Measurements from ENCODE around the gene FUT8. TPM values are rescaled to one million over a fixed set of nuclear protein-coding genes. Genes with fewer than 3 reads are reported as not detected.
"Not testable (repeated sequence)": the region's sequence is repeated elsewhere in the genome, so short reads cannot be mapped to it uniquely, and the experiment has no call there.

FUT8 gene
- total RNA-seq, 8 experiments from 2014 or later, result 26.4 to 68.1 (median 30.7) TPM

- no peak overlapping the region for H3K4me3 ChIP-seq
- 7 to 100% (median 97%) methylated on average over 1 of the region's 1 CpG; no CpG with 5 or more reads in 2 of the 10 experiments for WGBS, 10 experiments
- ATAC-seq (replicated peaks in 6 of 8), result no peak
- no peak overlapping the region for H3K27ac ChIP-seq
- H3K4me1 ChIP-seq (replicated peaks in 1 of 2), result no peaks in the 10 kb centered on the region
- in situ Hi-C loops (cut with MboI; ENCODE audit: low pct_unique_long_range_greater_than_20kb in 2 of 9, low sequenced_read_pairs in 9 of 9, unreplicated experiment in 9 of 9), result no loop called here
Observed at GRCh38 chr14:65696801-65697200, 284.3 kb downstream of the FUT8 start.

- Histone ChIP-seq H3K4me3 (no peak overlapping the region), H3K27ac (no peak overlapping the region), H3K4me1 (replicated peaks in 1 of 2) (no peaks in the 10 kb centered on the region)
- ATAC-seq (replicated peaks in 6 of 8), result no peak
- 67 to 100% (median 86%) methylated on average over 1 to 3 of the region's 3 CpGs for WGBS, 10 experiments
- in situ Hi-C loops (cut with MboI; ENCODE audit: low pct_unique_long_range_greater_than_20kb in 2 of 9, low sequenced_read_pairs in 9 of 9, unreplicated experiment in 9 of 9), result no loop called here
Observed at GRCh38 chr14:65703521-65703920, 291.0 kb downstream of the FUT8 start.

- 36 to 100% (median 58%) methylated on average over 2 to 4 of the region's 4 CpGs for WGBS, 10 experiments
- ATAC-seq (replicated peaks in 6 of 8), result peak in 2 of 8 experiments; percentile 29 to 52
- Histone ChIP-seq H3K4me1 (replicated peaks in 1 of 2) (no peaks in the 10 kb centered on the region), H3K27ac (no peak overlapping the region), H3K4me3 (no peak overlapping the region)
- in situ Hi-C loops (cut with MboI; ENCODE audit: low pct_unique_long_range_greater_than_20kb in 2 of 9, low sequenced_read_pairs in 9 of 9, unreplicated experiment in 9 of 9), result no loop called here
Observed at GRCh38 chr14:65703996-65704395, 291.5 kb downstream of the FUT8 start.

GRCh38 chr14:65704437-65704836 lies 291.9 kb downstream of the FUT8 start:
- peak in 2 of 8 experiments; percentile 14 to 28 for ATAC-seq (replicated peaks in 6 of 8)
- in situ Hi-C loops (cut with MboI; ENCODE audit: low pct_unique_long_range_greater_than_20kb in 2 of 9, low sequenced_read_pairs in 9 of 9, unreplicated experiment in 9 of 9), result no loop called here
- Histone ChIP-seq H3K4me3 (no peak overlapping the region), H3K27ac (no peak overlapping the region), H3K4me1 (replicated peaks in 1 of 2) (no peaks in the 10 kb centered on the region)
- 0 to 67% (median 54%) methylated on average over 1 to 2 of the region's 2 CpGs; no CpG with 5 or more reads in 1 of the 10 experiments for WGBS, 10 experiments

- H3K4me1 ChIP-seq (replicated peaks in 1 of 2), result no peaks in the 10 kb centered on the region
- in situ Hi-C loops (cut with MboI; ENCODE audit: low pct_unique_long_range_greater_than_20kb in 2 of 9, low sequenced_read_pairs in 9 of 9, unreplicated experiment in 9 of 9), result no loop called here
- no peak overlapping the region for H3K27ac ChIP-seq
- H3K4me3 ChIP-seq, result no peak overlapping the region
- peak in 3 of 8 experiments; percentile 29 to 97 (median 93) for ATAC-seq (replicated peaks in 6 of 8)
Observed at GRCh38 chr14:65704850-65705249, 292.3 kb downstream of the FUT8 start.

- Histone ChIP-seq H3K27ac (no peak overlapping the region), H3K4me3 (no peak overlapping the region), H3K4me1 (replicated peaks in 1 of 2) (no peaks in the 10 kb centered on the region)
- in situ Hi-C loops (cut with MboI; ENCODE audit: low pct_unique_long_range_greater_than_20kb in 2 of 9, low sequenced_read_pairs in 9 of 9, unreplicated experiment in 9 of 9), result no loop called here
- WGBS, 10 experiments, result 31 to 100% (median 84%) methylated on average over 1 to 6 of the region's 6 CpGs
- no peak for ATAC-seq (replicated peaks in 6 of 8)
Observed at GRCh38 chr14:65709576-65709975, 297.0 kb downstream of the FUT8 start.

GRCh38 chr14:65716813-65717212 lies 304.3 kb downstream of the FUT8 start:
- H3K4me3 ChIP-seq; ATAC-seq (replicated peaks in 6 of 8); H3K27ac ChIP-seq; H3K4me1 ChIP-seq (replicated peaks in 1 of 2); in situ Hi-C loops (cut with MboI; ENCODE audit: low pct_unique_long_range_greater_than_20kb in 2 of 9, low sequenced_read_pairs in 9 of 9, unreplicated experiment in 9 of 9): not testable (repeated sequence)
- WGBS, 10 experiments, result no CpG with 5 or more reads among the region's 35 CpGs

GRCh38 chr14:65717384-65717915 lies 304.9 kb downstream of the FUT8 start:
- 80 to 100% (median 100%) methylated on average over 1 to 2 of the region's 29 CpGs; no CpG with 5 or more reads in 7 of the 10 experiments for WGBS, 10 experiments

GRCh38 chr14:65718629-65719028 lies 306.1 kb downstream of the FUT8 start:
- WGBS, 10 experiments, result 62 to 100% (median 89%) methylated on average over 1 of the region's 1 CpG
- in situ Hi-C loops (cut with MboI; ENCODE audit: low pct_unique_long_range_greater_than_20kb in 2 of 9, low sequenced_read_pairs in 9 of 9, unreplicated experiment in 9 of 9), result no loop called here
- Histone ChIP-seq H3K4me3 (no peak overlapping the region), H3K4me1 (replicated peaks in 1 of 2) (no peaks in the 10 kb centered on the region), H3K27ac (no peak overlapping the region)
- no peak for ATAC-seq (replicated peaks in 6 of 8)

More at GRCh38 chr14:65717384-65717915, 304.9 kb downstream of the FUT8 start:
- ATAC-seq (replicated peaks in 6 of 8); H3K4me1 ChIP-seq (replicated peaks in 1 of 2); H3K4me3 ChIP-seq; H3K27ac ChIP-seq; in situ Hi-C loops (cut with MboI; ENCODE audit: low pct_unique_long_range_greater_than_20kb in 2 of 9, low sequenced_read_pairs in 9 of 9, unreplicated experiment in 9 of 9): not testable (repeated sequence)

- Histone ChIP-seq H3K27ac (no peak overlapping the region), H3K4me3 (no peak overlapping the region), H3K4me1 (replicated peaks in 1 of 2) (no peaks in the 10 kb centered on the region)
- WGBS, 10 experiments, result no CpG with 5 or more reads among the region's 1 CpG
- no peak for ATAC-seq (replicated peaks in 6 of 8)
- in situ Hi-C loops (cut with MboI; ENCODE audit: low pct_unique_long_range_greater_than_20kb in 2 of 9, low sequenced_read_pairs in 9 of 9, unreplicated experiment in 9 of 9), result no loop called here
Observed at GRCh38 chr14:65720171-65720570, 307.6 kb downstream of the FUT8 start.

GRCh38 chr14:65720743-65721142 lies 308.2 kb downstream of the FUT8 start:
- in situ Hi-C loops (cut with MboI; ENCODE audit: low pct_unique_long_range_greater_than_20kb in 2 of 9, low sequenced_read_pairs in 9 of 9, unreplicated experiment in 9 of 9), result no loop called here
- ATAC-seq (replicated peaks in 6 of 8), result no peak
- H3K4me3 ChIP-seq, result no peak overlapping the region
- no peak overlapping the region for H3K27ac ChIP-seq
- H3K4me1 ChIP-seq (replicated peaks in 1 of 2), result no peaks in the 10 kb centered on the region
- 68 to 100% (median 92%) methylated on average over 1 to 3 of the region's 5 CpGs; no CpG with 5 or more reads in 5 of the 10 experiments for WGBS, 10 experiments

- Histone ChIP-seq H3K27ac (no peak overlapping the region), H3K4me3 (no peak overlapping the region), H3K4me1 (replicated peaks in 1 of 2) (no peaks in the 10 kb centered on the region)
- WGBS, 10 experiments, result 64 to 100% (median 86%) methylated on average over 1 to 3 of the region's 3 CpGs
- in situ Hi-C loops (cut with MboI; ENCODE audit: low pct_unique_long_range_greater_than_20kb in 2 of 9, low sequenced_read_pairs in 9 of 9, unreplicated experiment in 9 of 9), result no loop called here
- ATAC-seq (replicated peaks in 6 of 8), result no peak
Observed at GRCh38 chr14:65723348-65723747, 310.8 kb downstream of the FUT8 start.

- in situ Hi-C loops (cut with MboI; ENCODE audit: low pct_unique_long_range_greater_than_20kb in 2 of 9, low sequenced_read_pairs in 9 of 9, unreplicated experiment in 9 of 9), result no loop called here
- WGBS, 10 experiments, result 74 to 100% (median 94%) methylated on average over 2 of the region's 3 CpGs; no CpG with 5 or more reads in 2 of the 10 experiments
- no peak overlapping the region for H3K27ac ChIP-seq
Observed at GRCh38 chr14:65728604-65729003, 316.1 kb downstream of the FUT8 start.

GRCh38 chr14:65729566-65729965 lies 317.0 kb downstream of the FUT8 start:
- 84 to 100% (median 95%) methylated on average over 1 to 5 of the region's 5 CpGs; no CpG with 5 or more reads in 1 of the 10 experiments for WGBS, 10 experiments
- Histone ChIP-seq H3K4me3 (no peak overlapping the region), H3K27ac (no peak overlapping the region), H3K4me1 (replicated peaks in 1 of 2) (no peaks in the 10 kb centered on the region)
- ATAC-seq (replicated peaks in 6 of 8), result no peak
- in situ Hi-C loops (cut with MboI; ENCODE audit: low pct_unique_long_range_greater_than_20kb in 2 of 9, low sequenced_read_pairs in 9 of 9, unreplicated experiment in 9 of 9), result no loop called here

More at GRCh38 chr14:65728604-65729003, 316.1 kb downstream of the FUT8 start:
- ATAC-seq (replicated peaks in 6 of 8), result no peak
- H3K4me3 ChIP-seq, result no peak overlapping the region
- no peaks in the 10 kb centered on the region for H3K4me1 ChIP-seq (replicated peaks in 1 of 2)
